Neural progenitor cell (in vitro differentiated cells): Measurements from ENCODE around the gene TECTB. TPM values are rescaled to one million over a fixed set of nuclear protein-coding genes. Genes with fewer than 3 reads are reported as not detected.

Experiments used
- DNase-seq: peaks from one replicate; pipeline ENCODE4 v3.0.0-alpha.2; 2016; ENCODE audit warnings: low spot score
- H2AFZ ChIP-seq: fragments of 200-600 bp; sonication (generic); replicated peaks from 2 replicates; pipeline ENCODE4 v1.6.1; 2016; ENCODE audit warnings: antibody characterized with exemption
- H3F3A ChIP-seq: fragments of 200-600 bp; sonication (generic); 2 replicates; pipeline ENCODE4 v1.6.1; 2016; ENCODE audit warnings: antibody characterized with exemption, low read depth
- H3K27ac ChIP-seq: fragments of 200-600 bp; sonication (generic); 2 replicates; pipeline ENCODE4 v1.5.1; 2016; ENCODE audit warnings: mild to moderate bottlenecking
- H3K27me3 ChIP-seq: fragments of 200-600 bp; sonication (generic); 2 replicates; pipeline ENCODE4 v1.6.1; 2016; ENCODE audit warnings: mild to moderate bottlenecking, moderate library complexity
- H3K36me3 ChIP-seq: fragments of 200-600 bp; sonication (generic); 2 replicates; pipeline ENCODE4 v1.5.1; 2016
- H3K4me1 ChIP-seq: fragments of 200-600 bp; sonication (generic); 2 replicates; pipeline ENCODE4 v1.6.1; 2016; ENCODE audit warnings: mixed run types
- H3K4me2 ChIP-seq: fragments of 200-600 bp; sonication (generic); 2 replicates; pipeline ENCODE4 v1.6.1; 2016
- H3K4me3 ChIP-seq: fragments of 200-600 bp; sonication (generic); 2 replicates; pipeline ENCODE4 v1.5.1; 2016
- H3K79me2 ChIP-seq: fragments of 200-600 bp; sonication (generic); 2 replicates; pipeline ENCODE4 v1.6.1; 2016; ENCODE audit warnings: low read depth
- H3K9ac ChIP-seq: fragments of 200-600 bp; sonication (generic); 2 replicates; pipeline ENCODE4 v1.6.1; 2016
- H3K9me3 ChIP-seq: fragments of 200-600 bp; sonication (generic); 2 replicates; pipeline ENCODE4 v1.5.1; 2016; ENCODE audit warnings: low read depth
- H4K20me1 ChIP-seq: fragments of 200-600 bp; sonication (generic); 2 replicates; pipeline ENCODE4 v1.6.1; 2016; ENCODE audit warnings: low read depth
- H3K27ac Mint-ChIP-seq: 3 replicates; pipeline ENCODE4 v1.8.0; 2021; ENCODE audit warnings: mixed read lengths
- H3K27me3 Mint-ChIP-seq: 2 replicates; pipeline ENCODE4 v1.8.0; 2022; ENCODE audit warnings: low read depth, mild to moderate bottlenecking, inconsistent platforms, moderate library complexity, mixed read lengths; ENCODE audit not compliant: insufficient read depth
- H3K36me3 Mint-ChIP-seq: 3 replicates; pipeline ENCODE4 v1.8.0; 2021; ENCODE audit warnings: mixed read lengths
- H3K4me1 Mint-ChIP-seq: 3 replicates; pipeline ENCODE4 v1.8.0; 2021; ENCODE audit warnings: mixed read lengths
- H3K4me3 Mint-ChIP-seq: 3 replicates; pipeline ENCODE4 v1.8.0; 2021; ENCODE audit warnings: mild to moderate bottlenecking, moderate library complexity, mixed read lengths
- H3K9me3 Mint-ChIP-seq: 3 replicates; pipeline ENCODE4 v1.8.0; 2020; ENCODE audit warnings: mixed read lengths
- EZH2 ChIP-seq: fragments of 200-600 bp; sonication (generic); IDR thresholded peaks from 2 replicates; pipeline ENCODE4 v1.6.1; 2017; ENCODE audit warnings: antibody characterized with exemption, mild to moderate bottlenecking, moderate library complexity
- EZH2phosphoT487 ChIP-seq: fragments of 200-600 bp; sonication (generic); IDR thresholded peaks from 2 replicates; pipeline ENCODE4 v1.6.1; 2017; ENCODE audit warnings: antibody characterized with exemption
- total RNA-seq: library from RNA; depleted of rRNA; stranded (reverse); fragments of >200 nt; gene quantifications from 2 replicates; pipeline ENCODE4 v1.2.3, GENCODE V29; 2015; ENCODE audit warnings: low replicate concordance
- TF ChIP-seq, protein P1 (sequence below): fragments of 200-600 bp; sonication (generic); IDR thresholded peaks from 2 replicates; pipeline ENCODE4 v1.5.1; 2017; ENCODE audit warnings: antibody characterized with exemption, mild to moderate bottlenecking

The TECTB gene
- total RNA-seq, 1 donor from 2014 or later, result not detected

DNA sequence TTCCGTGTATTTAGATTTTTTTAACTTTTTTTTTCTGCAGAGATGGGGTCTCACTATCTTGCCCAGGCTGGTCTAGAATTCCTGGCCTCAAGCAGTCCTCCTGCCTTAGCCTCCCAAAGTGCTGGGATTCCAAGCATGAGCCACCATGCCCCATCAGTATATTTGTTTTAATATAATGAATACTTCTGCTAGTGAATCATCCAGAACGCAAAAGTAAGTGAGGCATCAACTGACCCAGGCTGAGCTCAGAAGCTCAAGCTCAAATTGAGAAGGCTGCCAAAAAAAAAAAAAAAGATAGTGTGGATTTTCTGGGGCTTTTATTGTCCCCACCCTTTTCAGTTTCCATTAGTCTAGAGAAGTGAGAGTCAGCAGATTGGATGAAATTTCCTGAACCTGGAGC lies 39.0 kb upstream of the TECTB start:
- Histone ChIP-seq H3K4me1 (no peaks in the 10 kb centered on the region), H3K9me3 (no peaks in the 10 kb centered on the region), H3F3A (no peaks in the 10 kb centered on the region), H3K36me3 (no peaks in the 10 kb centered on the region), H4K20me1 (no peaks in the 10 kb centered on the region), H3K79me2 (no peaks in the 10 kb centered on the region), H3K4me3 (no peak overlapping the region), H3K27ac (no peak overlapping the region), H3K9ac (no peak overlapping the region), H2AFZ (no peak overlapping the region), H3K27me3 (no peaks in the 10 kb centered on the region), H3K4me2 (no peak overlapping the region)
- H3K36me3 Mint-ChIP-seq, result peaks cover 2% of the 10 kb centered on the region
- no peak overlapping the region for H3K4me3 Mint-ChIP-seq
- H3K27ac Mint-ChIP-seq, result no peak overlapping the region
- H3K9me3 Mint-ChIP-seq, result peaks cover 6% of the 10 kb centered on the region
- peaks cover 4% of the 10 kb centered on the region for H3K27me3 Mint-ChIP-seq
- no peak for DNase-seq
- no peaks in the 10 kb centered on the region for H3K4me1 Mint-ChIP-seq
- no peak for TF ChIP-seq EZH2
- TF ChIP-seq, protein P1, sequence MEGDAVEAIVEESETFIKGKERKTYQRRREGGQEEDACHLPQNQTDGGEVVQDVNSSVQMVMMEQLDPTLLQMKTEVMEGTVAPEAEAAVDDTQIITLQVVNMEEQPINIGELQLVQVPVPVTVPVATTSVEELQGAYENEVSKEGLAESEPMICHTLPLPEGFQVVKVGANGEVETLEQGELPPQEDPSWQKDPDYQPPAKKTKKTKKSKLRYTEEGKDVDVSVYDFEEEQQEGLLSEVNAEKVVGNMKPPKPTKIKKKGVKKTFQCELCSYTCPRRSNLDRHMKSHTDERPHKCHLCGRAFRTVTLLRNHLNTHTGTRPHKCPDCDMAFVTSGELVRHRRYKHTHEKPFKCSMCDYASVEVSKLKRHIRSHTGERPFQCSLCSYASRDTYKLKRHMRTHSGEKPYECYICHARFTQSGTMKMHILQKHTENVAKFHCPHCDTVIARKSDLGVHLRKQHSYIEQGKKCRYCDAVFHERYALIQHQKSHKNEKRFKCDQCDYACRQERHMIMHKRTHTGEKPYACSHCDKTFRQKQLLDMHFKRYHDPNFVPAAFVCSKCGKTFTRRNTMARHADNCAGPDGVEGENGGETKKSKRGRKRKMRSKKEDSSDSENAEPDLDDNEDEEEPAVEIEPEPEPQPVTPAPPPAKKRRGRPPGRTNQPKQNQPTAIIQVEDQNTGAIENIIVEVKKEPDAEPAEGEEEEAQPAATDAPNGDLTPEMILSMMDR, result no peak
- no peak for TF ChIP-seq EZH2phosphoT487

DNA sequence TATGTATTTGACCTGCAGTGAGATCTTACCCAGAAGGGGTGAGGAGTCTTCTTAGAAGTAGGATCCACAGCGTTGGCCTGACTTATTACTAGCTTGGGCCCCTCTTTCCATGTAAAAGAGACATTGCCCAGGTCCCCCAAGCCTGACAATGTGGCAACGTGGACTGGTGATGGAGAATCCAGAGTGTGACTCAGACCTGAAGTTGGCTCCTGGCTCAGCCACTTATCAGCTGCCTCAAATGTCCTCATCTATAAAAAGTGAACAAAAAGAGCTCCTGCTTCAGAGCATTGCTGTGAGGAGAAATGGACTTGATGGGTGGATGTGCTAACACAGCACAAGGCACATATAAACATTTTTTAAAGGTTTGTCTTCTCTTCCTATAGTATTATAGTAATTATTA lies 35.4 kb upstream of the TECTB start:
- H3K79me2 ChIP-seq, result no peaks in the 10 kb centered on the region
- H3F3A ChIP-seq, result no peaks in the 10 kb centered on the region
- no peak for DNase-seq
- Mint-ChIP-seq H3K4me3 (no peak overlapping the region), H3K9me3 (peaks cover 19% of the 10 kb centered on the region), H3K36me3 (peaks cover 2% of the 10 kb centered on the region), H3K27me3 (peaks cover 5% of the 10 kb centered on the region), H3K4me1 (no peaks in the 10 kb centered on the region), H3K27ac (no peak overlapping the region)
- no peaks in the 10 kb centered on the region for H3K4me1 ChIP-seq
- H3K27ac ChIP-seq, result no peak overlapping the region
- H3K36me3 ChIP-seq, result no peaks in the 10 kb centered on the region
- TF ChIP-seq EZH2, result no peak
- no peak for TF ChIP-seq EZH2phosphoT487
- TF ChIP-seq, protein P1, result no peak
- H3K4me2 ChIP-seq, result no peak overlapping the region
- H2AFZ ChIP-seq, result no peak overlapping the region
- no peaks in the 10 kb centered on the region for H3K9me3 ChIP-seq
- H3K4me3 ChIP-seq, result no peak overlapping the region
- no peak overlapping the region for H3K9ac ChIP-seq
- H3K27me3 ChIP-seq, result no peaks in the 10 kb centered on the region
- H4K20me1 ChIP-seq, result no peaks in the 10 kb centered on the region

DNA sequence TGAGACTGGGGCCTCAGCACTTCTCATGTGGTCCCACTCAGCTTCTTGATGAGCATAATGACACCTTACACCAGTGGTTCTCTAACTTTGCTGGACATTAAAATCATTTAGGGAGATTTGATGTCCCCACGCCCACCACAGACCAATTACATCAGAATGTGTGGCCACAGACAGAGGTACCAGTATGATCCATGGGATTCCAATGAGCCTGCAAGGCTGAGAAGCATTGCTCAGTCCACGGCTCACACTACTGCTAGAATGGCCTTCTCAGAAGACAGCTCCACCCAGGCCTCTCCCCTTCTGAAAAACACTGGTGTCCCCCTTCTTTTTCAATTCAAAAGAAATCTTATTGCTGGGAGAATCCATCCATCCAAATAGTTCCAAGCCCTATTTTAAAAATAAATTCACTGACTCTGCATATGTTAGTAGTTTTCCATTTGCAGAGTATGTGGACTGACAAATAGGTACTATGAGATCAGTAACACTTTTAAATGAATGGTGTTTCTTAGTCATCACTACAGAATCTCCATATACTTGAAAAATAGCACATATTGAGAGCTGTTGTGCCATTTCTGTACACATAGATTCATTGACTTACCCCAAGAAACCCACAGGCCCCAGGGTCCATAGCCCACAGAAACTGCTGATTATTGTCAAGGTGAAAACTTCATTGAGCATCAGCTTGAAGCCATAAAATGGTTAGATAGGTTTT lies 34.5 kb upstream of the TECTB start:
- H3K9me3 Mint-ChIP-seq, result peaks cover 19% of the 10 kb centered on the region
- H3K4me2 ChIP-seq, result no peak overlapping the region

More for the DNA sequence above, 34.5 kb upstream of the TECTB start:
- no peaks in the 10 kb centered on the region for H3K79me2 ChIP-seq
- H3K27ac ChIP-seq, result no peak overlapping the region
- no peak overlapping the region for H3K4me3 ChIP-seq
- no peak overlapping the region for H3K9ac ChIP-seq
- H3K36me3 Mint-ChIP-seq, result peaks cover 2% of the 10 kb centered on the region
- no peaks in the 10 kb centered on the region for H3K4me1 Mint-ChIP-seq
- no peak overlapping the region for H2AFZ ChIP-seq
- H3K27me3 ChIP-seq, result no peaks in the 10 kb centered on the region
- DNase-seq, result no peak
- H3K27ac Mint-ChIP-seq, result no peak overlapping the region
- no peaks in the 10 kb centered on the region for H3K4me1 ChIP-seq
- no peak overlapping the region for H3K4me3 Mint-ChIP-seq
- H3K27me3 Mint-ChIP-seq, result peaks cover 5% of the 10 kb centered on the region
- H3F3A ChIP-seq, result no peaks in the 10 kb centered on the region
- H3K36me3 ChIP-seq, result no peaks in the 10 kb centered on the region
- H4K20me1 ChIP-seq, result no peaks in the 10 kb centered on the region
- H3K9me3 ChIP-seq, result no peaks in the 10 kb centered on the region
- TF ChIP-seq EZH2, result no peak
- TF ChIP-seq, protein P1, result no peak
- TF ChIP-seq EZH2phosphoT487, result no peak
